Right lobe of liver (tissue), 4 donors: Measurements from ENCODE around the gene AFAP1L1.

Source experiments
- POLR2A ChIP-seq: fragments of 450-650 bp; IDR thresholded peaks from one replicate; pipeline ENCODE4 v1.6.1; 2017; ENCODE audit warnings: antibody characterized with exemption, mild to moderate bottlenecking
- TF ChIP-seq, protein P1 (sequence below), 4 donors: fragments of 200-600 bp in 3 of 4; fragments of 450-650 bp in 1 of 4; IDR thresholded peaks; one replicate each; pipeline versions ENCODE4 v1.5.1 to v1.8.0; 2016 to 2022; ENCODE audit warnings: antibody characterized with exemption in 4 of 4, mild to moderate bottlenecking in 2 of 4
- donor health status: DM: no; HTN: no; CAD: no.
- donor health status: DM: no; HTN: no; CAD: no.
- donor health status: DM: no; HTN: yes; CAD: no.

DNA sequence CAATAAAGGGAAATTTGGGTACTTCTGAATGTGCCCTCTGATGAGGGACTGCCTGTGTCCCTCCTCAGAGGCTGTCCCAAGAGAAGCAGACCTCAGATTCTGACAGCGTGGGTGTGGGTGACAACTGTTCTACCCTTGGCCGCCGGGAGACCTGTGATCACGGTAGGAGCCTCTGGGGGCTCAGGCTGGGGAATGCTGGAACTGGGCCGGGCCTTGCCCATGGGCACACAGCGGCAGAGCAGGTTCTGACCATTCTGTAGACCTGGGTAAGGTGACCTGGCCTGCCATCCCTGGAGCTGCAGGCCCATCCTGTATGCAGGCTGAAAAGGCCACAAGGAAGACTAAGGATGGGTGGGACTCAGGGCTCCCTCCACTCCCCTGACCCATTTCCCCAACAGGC is 44.1 kb downstream of the AFAP1L1 start:
- TF ChIP-seq, protein P1, sequence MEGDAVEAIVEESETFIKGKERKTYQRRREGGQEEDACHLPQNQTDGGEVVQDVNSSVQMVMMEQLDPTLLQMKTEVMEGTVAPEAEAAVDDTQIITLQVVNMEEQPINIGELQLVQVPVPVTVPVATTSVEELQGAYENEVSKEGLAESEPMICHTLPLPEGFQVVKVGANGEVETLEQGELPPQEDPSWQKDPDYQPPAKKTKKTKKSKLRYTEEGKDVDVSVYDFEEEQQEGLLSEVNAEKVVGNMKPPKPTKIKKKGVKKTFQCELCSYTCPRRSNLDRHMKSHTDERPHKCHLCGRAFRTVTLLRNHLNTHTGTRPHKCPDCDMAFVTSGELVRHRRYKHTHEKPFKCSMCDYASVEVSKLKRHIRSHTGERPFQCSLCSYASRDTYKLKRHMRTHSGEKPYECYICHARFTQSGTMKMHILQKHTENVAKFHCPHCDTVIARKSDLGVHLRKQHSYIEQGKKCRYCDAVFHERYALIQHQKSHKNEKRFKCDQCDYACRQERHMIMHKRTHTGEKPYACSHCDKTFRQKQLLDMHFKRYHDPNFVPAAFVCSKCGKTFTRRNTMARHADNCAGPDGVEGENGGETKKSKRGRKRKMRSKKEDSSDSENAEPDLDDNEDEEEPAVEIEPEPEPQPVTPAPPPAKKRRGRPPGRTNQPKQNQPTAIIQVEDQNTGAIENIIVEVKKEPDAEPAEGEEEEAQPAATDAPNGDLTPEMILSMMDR (IDR thresholded peaks at IDR 0.05), result no peak
- TF ChIP-seq POLR2A, result no peak
